OCI-LY3 (cell line): ENCODE measurements around the gene ATG2A.

Experiments used
- CTCF ChIP-seq: fragments of 200-600, 300-600 bp; sonication (generic); IDR thresholded peaks from 2 replicates; pipeline ENCODE4 v1.5.1; 2014; ENCODE audit warnings: antibody characterized with exemption, low read length, low read depth
- EZH2phosphoT487 ChIP-seq: fragments of 200-600 bp; shearing (Covaris generic); IDR thresholded peaks from 2 replicates; pipeline ENCODE4 v1.6.1; 2018; ENCODE audit warnings: antibody characterized with exemption, mixed run types, low read depth

- no peak for TF ChIP-seq CTCF
- TF ChIP-seq EZH2phosphoT487 = no peak
These were observed 26.5 kb downstream of the ATG2A start for GRCh38 chr11:64890522-64890939.
